ENCODE results near the gene TRMT10C. TPM values are rescaled to one million over a fixed set of nuclear protein-coding genes. Genes with fewer than 3 reads are reported as not detected.
A peak's percentile ranks its signal among the peaks of the same experiment; 100 is the strongest.
"Not testable (repeated sequence)": the region's sequence is repeated elsewhere in the genome, so short reads cannot be mapped to it uniquely, and the experiment has no call there.

The TRMT10C gene
- total RNA-seq, 1 donor from 2014 or later: 30.3 TPM

- Histone ChIP-seq H3K36me3 (ENCODE audit: control insufficient read depth in 3 of 3, insufficient read depth in 3 of 3, low read length in 3 of 3) (peaks cover 0 to 5% (median 0%) of the 10 kb centered on the region in 3 donors), H3K27ac (ENCODE audit: low read depth, low read length) (peak within 1 kb of the TSS; percentile 94), H3K27me3 (ENCODE audit: control insufficient read depth in 3 of 3, insufficient read depth in 3 of 3, low read length in 3 of 3) (no peaks in the 10 kb centered on the region), H3K4me1 (ENCODE audit: control insufficient read depth in 3 of 3, insufficient read depth in 3 of 3, low read length in 3 of 3) (peaks cover 16 to 27% (median 17%) of the 10 kb centered on the region in 3 donors), H3K9me3 (ENCODE audit: control insufficient read depth in 3 of 3, low read length in 3 of 3) (no peaks in the 10 kb centered on the region), H3K9ac (ENCODE audit: low read depth in 1 of 3, low read length in 3 of 3) (peak within 1 kb of the TSS; percentile 94 to 98 (median 98)), H3K4me3 (ENCODE audit: low read length in 3 of 3) (peak within 1 kb of the TSS; percentile 86 to 100 (median 98))
Observed at GRCh38 chr3:101573449-101574387, 12.1 kb downstream of the TRMT10C start, which contains the start of gene PCNP. Gene PCNP (plus strand): TSS chr3:101574180. CDS start chr3:101574216, 36 bp downstream.

GRCh38 chr3:101574388-101575112 lies 12.9 kb downstream of the TRMT10C start:
- Histone ChIP-seq H3K4me3 (ENCODE audit: low read length in 3 of 3) (peak overlapping the region; percentile 86 to 100 (median 98)), H3K36me3 (ENCODE audit: control insufficient read depth in 3 of 3, insufficient read depth in 3 of 3, low read length in 3 of 3) (peaks cover 0 to 5% (median under 1%) of the 10 kb centered on the region in 3 donors), H3K9ac (ENCODE audit: low read depth in 1 of 3, low read length in 3 of 3) (peak overlapping the region; percentile 94 to 98 (median 98)), H3K4me1 (ENCODE audit: control insufficient read depth in 3 of 3, insufficient read depth in 3 of 3, low read length in 3 of 3) (peaks cover 16 to 34% (median 19%) of the 10 kb centered on the region in 3 donors), H3K27me3 (ENCODE audit: control insufficient read depth in 3 of 3, insufficient read depth in 3 of 3, low read length in 3 of 3) (no peaks in the 10 kb centered on the region), H3K27ac (ENCODE audit: low read depth, low read length) (peak overlapping the region; percentile 94), H3K9me3 (ENCODE audit: control insufficient read depth in 3 of 3, low read length in 3 of 3) (no peaks in the 10 kb centered on the region)

GRCh38 chr3:101577286-101577685 lies 15.6 kb downstream of the TRMT10C start:
- no peaks in the 10 kb centered on the region for H3K9me3 ChIP-seq (ENCODE audit: control insufficient read depth in 3 of 3, low read length in 3 of 3)
- H3K27me3 ChIP-seq (ENCODE audit: control insufficient read depth in 3 of 3, insufficient read depth in 3 of 3, low read length in 3 of 3): no peaks in the 10 kb centered on the region
- no peak overlapping the region for H3K4me3 ChIP-seq (ENCODE audit: low read length in 3 of 3)
- H3K36me3 ChIP-seq (ENCODE audit: control insufficient read depth in 3 of 3, insufficient read depth in 3 of 3, low read length in 3 of 3): peaks cover 4 to 9% (median 5%) of the 10 kb centered on the region in 3 donors
- H3K4me1 ChIP-seq (ENCODE audit: control insufficient read depth in 3 of 3, insufficient read depth in 3 of 3, low read length in 3 of 3): peaks cover 16 to 38% (median 19%) of the 10 kb centered on the region in 3 donors
- H3K9ac ChIP-seq (ENCODE audit: low read depth in 1 of 3, low read length in 3 of 3): no peak overlapping the region
- no peak overlapping the region for H3K27ac ChIP-seq (ENCODE audit: low read depth, low read length)

GRCh38 chr3:101588616-101589015 lies 26.9 kb downstream of the TRMT10C start:
- H3K36me3 ChIP-seq (ENCODE audit: control insufficient read depth in 3 of 3, insufficient read depth in 3 of 3, low read length in 3 of 3): peaks cover 13 to 22% (median 19%) of the 10 kb centered on the region in 3 donors
- no peaks in the 10 kb centered on the region for H3K4me1 ChIP-seq (ENCODE audit: control insufficient read depth in 3 of 3, insufficient read depth in 3 of 3, low read length in 3 of 3)
- H3K27ac ChIP-seq (ENCODE audit: low read depth, low read length): no peak overlapping the region
- no peaks in the 10 kb centered on the region for H3K9me3 ChIP-seq (ENCODE audit: control insufficient read depth in 3 of 3, low read length in 3 of 3)
- no peaks in the 10 kb centered on the region for H3K27me3 ChIP-seq (ENCODE audit: control insufficient read depth in 3 of 3, insufficient read depth in 3 of 3, low read length in 3 of 3)
- no peak overlapping the region for H3K9ac ChIP-seq (ENCODE audit: low read depth in 1 of 3, low read length in 3 of 3)
- no peak overlapping the region for H3K4me3 ChIP-seq (ENCODE audit: low read length in 3 of 3)

- peaks cover 9 to 29% (median 17%) of the 10 kb centered on the region in 3 donors for H3K36me3 ChIP-seq (ENCODE audit: control insufficient read depth in 3 of 3, insufficient read depth in 3 of 3, low read length in 3 of 3)
- no peak overlapping the region for H3K27ac ChIP-seq (ENCODE audit: low read depth, low read length)
- no peak overlapping the region for H3K9ac ChIP-seq (ENCODE audit: low read depth in 1 of 3, low read length in 3 of 3)
- H3K4me3 ChIP-seq (ENCODE audit: low read length in 3 of 3): no peak overlapping the region
- no peaks in the 10 kb centered on the region for H3K9me3 ChIP-seq (ENCODE audit: control insufficient read depth in 3 of 3, low read length in 3 of 3)
- H3K4me1 ChIP-seq (ENCODE audit: control insufficient read depth in 3 of 3, insufficient read depth in 3 of 3, low read length in 3 of 3): no peaks in the 10 kb centered on the region
- no peaks in the 10 kb centered on the region for H3K27me3 ChIP-seq (ENCODE audit: control insufficient read depth in 3 of 3, insufficient read depth in 3 of 3, low read length in 3 of 3)
Observed at GRCh38 chr3:101591071-101591470, 29.4 kb downstream of the TRMT10C start.

GRCh38 chr3:101602731-101603130 lies 41.1 kb downstream of the TRMT10C start:
- H3K4me1 ChIP-seq (ENCODE audit: control insufficient read depth in 3 of 3, insufficient read depth in 3 of 3, low read length in 3 of 3): no peaks in the 10 kb centered on the region
- H3K27me3 ChIP-seq (ENCODE audit: control insufficient read depth in 3 of 3, insufficient read depth in 3 of 3, low read length in 3 of 3): no peaks in the 10 kb centered on the region
- H3K4me3 ChIP-seq (ENCODE audit: low read length in 3 of 3): no peak overlapping the region
- no peaks in the 10 kb centered on the region for H3K9me3 ChIP-seq (ENCODE audit: control insufficient read depth in 3 of 3, low read length in 3 of 3)
- H3K27ac ChIP-seq (ENCODE audit: low read depth, low read length): no peak overlapping the region
- H3K9ac ChIP-seq (ENCODE audit: low read depth in 1 of 3, low read length in 3 of 3): no peak overlapping the region
- peaks cover 0 to 2% (median 0%) of the 10 kb centered on the region in 3 donors for H3K36me3 ChIP-seq (ENCODE audit: control insufficient read depth in 3 of 3, insufficient read depth in 3 of 3, low read length in 3 of 3)

- Histone ChIP-seq H3K9me3 (ENCODE audit: control insufficient read depth in 3 of 3, low read length in 3 of 3) (no peaks in the 10 kb centered on the region), H3K36me3 (ENCODE audit: control insufficient read depth in 3 of 3, insufficient read depth in 3 of 3, low read length in 3 of 3) (peaks cover 0 to 2% (median 0%) of the 10 kb centered on the region in 3 donors), H3K27ac (ENCODE audit: low read depth, low read length) (no peak overlapping the region), H3K4me1 (ENCODE audit: control insufficient read depth in 3 of 3, insufficient read depth in 3 of 3, low read length in 3 of 3) (no peaks in the 10 kb centered on the region), H3K4me3 (ENCODE audit: low read length in 3 of 3) (no peak overlapping the region), H3K9ac (ENCODE audit: low read depth in 1 of 3, low read length in 3 of 3) (no peak overlapping the region), H3K27me3 (ENCODE audit: control insufficient read depth in 3 of 3, insufficient read depth in 3 of 3, low read length in 3 of 3) (no peaks in the 10 kb centered on the region)
Observed at GRCh38 chr3:101603184-101603583, 41.5 kb downstream of the TRMT10C start.

GRCh38 chr3:101605398-101605797 lies 43.7 kb downstream of the TRMT10C start:
- H3K9me3 ChIP-seq (ENCODE audit: control insufficient read depth in 3 of 3, low read length in 3 of 3); H3K27me3 ChIP-seq (ENCODE audit: control insufficient read depth in 3 of 3, insufficient read depth in 3 of 3, low read length in 3 of 3); H3K27ac ChIP-seq (ENCODE audit: low read depth, low read length); H3K9ac ChIP-seq (ENCODE audit: low read depth in 1 of 3, low read length in 3 of 3); H3K4me1 ChIP-seq (ENCODE audit: control insufficient read depth in 3 of 3, insufficient read depth in 3 of 3, low read length in 3 of 3); H3K4me3 ChIP-seq (ENCODE audit: low read length in 3 of 3); H3K36me3 ChIP-seq (ENCODE audit: control insufficient read depth in 3 of 3, insufficient read depth in 3 of 3, low read length in 3 of 3): not testable (repeated sequence)

- Histone ChIP-seq H3K36me3 (ENCODE audit: control insufficient read depth in 3 of 3, insufficient read depth in 3 of 3, low read length in 3 of 3) (no peaks in the 10 kb centered on the region), H3K4me1 (ENCODE audit: control insufficient read depth in 3 of 3, insufficient read depth in 3 of 3, low read length in 3 of 3) (no peaks in the 10 kb centered on the region), H3K4me3 (ENCODE audit: low read length in 3 of 3) (no peak overlapping the region), H3K9ac (ENCODE audit: low read depth in 1 of 3, low read length in 3 of 3) (no peak overlapping the region), H3K27me3 (ENCODE audit: control insufficient read depth in 3 of 3, insufficient read depth in 3 of 3, low read length in 3 of 3) (no peaks in the 10 kb centered on the region), H3K27ac (ENCODE audit: low read depth, low read length) (no peak overlapping the region), H3K9me3 (ENCODE audit: control insufficient read depth in 3 of 3, low read length in 3 of 3) (no peaks in the 10 kb centered on the region)
Observed at GRCh38 chr3:101611023-101611422, 49.4 kb downstream of the TRMT10C start.

GRCh38 chr3:101613014-101613413 lies 51.3 kb downstream of the TRMT10C start:
- not testable (repeated sequence) for H3K4me3 ChIP-seq (ENCODE audit: low read length in 3 of 3)

More at GRCh38 chr3:101613014-101613413, 51.3 kb downstream of the TRMT10C start:
- H3K27ac ChIP-seq (ENCODE audit: low read depth, low read length); H3K9ac ChIP-seq (ENCODE audit: low read depth in 1 of 3, low read length in 3 of 3); H3K27me3 ChIP-seq (ENCODE audit: control insufficient read depth in 3 of 3, insufficient read depth in 3 of 3, low read length in 3 of 3); H3K9me3 ChIP-seq (ENCODE audit: control insufficient read depth in 3 of 3, low read length in 3 of 3); H3K36me3 ChIP-seq (ENCODE audit: control insufficient read depth in 3 of 3, insufficient read depth in 3 of 3, low read length in 3 of 3); H3K4me1 ChIP-seq (ENCODE audit: control insufficient read depth in 3 of 3, insufficient read depth in 3 of 3, low read length in 3 of 3): not testable (repeated sequence)
